Natural killer cell (primary cell): ENCODE measurements around the gene NOX4. TPM values are rescaled to one million over a fixed set of nuclear protein-coding genes. Genes with fewer than 3 reads are reported as not detected.
"Not testable (repeated sequence)": the region's sequence is repeated elsewhere in the genome, so short reads cannot be mapped to it uniquely, and the experiment has no call there.

Experiments used
- ATAC-seq, 3 donors: fragments of 150-1000 bp in 2 of 3; fragments of 200-7000 bp in 1 of 3; cut with Tn5 transposase; 1 replicate in 1 of 3; 2 replicates in 2 of 3; pipeline ENCODE4 v1.10.0; 2021; ENCODE audit warnings: mild to moderate bottlenecking in 2 of 3, moderate library complexity in 2 of 3
- DNase-seq, 2 donors: peaks; one replicate each; pipeline versions ENCODE4 v3.0.0 to v3.0.0-alpha.2; 2013 to 2021; ENCODE audit warnings: mixed read lengths in 1 of 2
- H3K27ac ChIP-seq: one replicate; pipeline ENCODE4 v1.5.1; 2013; ENCODE audit warnings: mild to moderate bottlenecking, low read length
- H3K27me3 ChIP-seq: one replicate; pipeline ENCODE4 v1.6.1; 2013; ENCODE audit warnings: low read length; ENCODE audit not compliant: control insufficient read depth, insufficient read depth
- H3K36me3 ChIP-seq: one replicate; pipeline ENCODE4 v1.6.1; 2013; ENCODE audit warnings: low read length; ENCODE audit not compliant: control insufficient read depth, insufficient read depth
- H3K4me1 ChIP-seq: one replicate; pipeline ENCODE4 v1.6.1; 2013; ENCODE audit warnings: low read length; ENCODE audit not compliant: control insufficient read depth, insufficient read depth
- H3K4me3 ChIP-seq: one replicate; pipeline ENCODE4 v1.5.1; 2013; ENCODE audit warnings: low read length
- H3K9me3 ChIP-seq: one replicate; pipeline ENCODE4 v1.6.1; 2013; ENCODE audit warnings: low read length; ENCODE audit not compliant: control insufficient read depth, insufficient read depth
- H3K27ac Mint-ChIP-seq, 2 donors: one replicate each; pipeline ENCODE4 v1.8.0; 2022; ENCODE audit warnings: mild to moderate bottlenecking in 2 of 2, mixed read lengths in 2 of 2, moderate library complexity in 1 of 2
- H3K27me3 Mint-ChIP-seq, 2 donors: one replicate each; pipeline ENCODE4 v1.8.0; 2022; ENCODE audit warnings: low read depth in 2 of 2, mixed read lengths in 2 of 2
- H3K36me3 Mint-ChIP-seq: one replicate; pipeline ENCODE4 v1.8.0; 2022; ENCODE audit warnings: mixed read lengths
- H3K4me1 Mint-ChIP-seq, 2 donors: one replicate each; pipeline ENCODE4 v1.8.0; 2022; ENCODE audit warnings: mixed read lengths in 2 of 2
- H3K4me3 Mint-ChIP-seq: one replicate; pipeline ENCODE4 v1.8.0; 2022; ENCODE audit warnings: mild to moderate bottlenecking, moderate library complexity, mixed read lengths
- H3K9me3 Mint-ChIP-seq, 2 donors: one replicate each; pipeline ENCODE4 v1.8.0; 2022; ENCODE audit warnings: mixed read lengths in 2 of 2
- CTCF ChIP-seq: fragments of 200-600 bp; IDR thresholded peaks from one replicate; pipeline ENCODE4 v1.8.0; 2022; ENCODE audit warnings: antibody characterized with exemption
- WGBS: methylation state at CpG from one replicate; pipeline ENCODE4 v1.1.7; 2013; ENCODE audit warnings: missing lambda C conversion rate; ENCODE audit not compliant: insufficient coverage; 5-methylcytosine and 5-hydroxymethylcytosine counted together
- intact Hi-C: fragments of 100-400 bp; cut with micrococcal nuclease; formaldehyde crosslinking; loops from one replicate; pipeline ENCODE4 v1.14.2; 2022
- total RNA-seq, 4 donors: library from RNA; stranded (reverse); fragments of 120-200 nt in 1 of 4; gene quantifications; one replicate each; pipeline versions ENCODE4 v1.2.3 to v1.2.4, GENCODE V29; 2013 to 2022

NOX4 gene
- total RNA-seq, 3 donors from 2014 or later (not counting 1 experiment from before 2014, with no cell fraction given) = not detected

- H3K4me3 ChIP-seq = no peak overlapping the region
- Mint-ChIP-seq H3K4me1 (no peaks in the 10 kb centered on the region), H3K9me3 (peaks cover 0 to 2% of the 10 kb centered on the region in 2 donors), H3K27ac (no peak overlapping the region), H3K36me3 (no peaks in the 10 kb centered on the region), H3K27me3 (no peaks in the 10 kb centered on the region), H3K4me3 (no peak overlapping the region)
- no peak overlapping the region for H3K27ac ChIP-seq
- H3K4me1 ChIP-seq = no peaks in the 10 kb centered on the region
- DNase-seq (no peak), ATAC-seq (no peak)
- intact Hi-C loops = no loop called here
- H3K36me3 ChIP-seq = no peaks in the 10 kb centered on the region
- H3K27me3 ChIP-seq = no peaks in the 10 kb centered on the region
- no peaks in the 10 kb centered on the region for H3K9me3 ChIP-seq
- no CpG with 5 or more reads among the region's 1 CpG for WGBS
- no peak for TF ChIP-seq CTCF
Measured at GRCh38 chr11:89405629-89406028, 85.5 kb downstream of the NOX4 start.

GRCh38 chr11:89391654-89392053, 99.5 kb downstream of the NOX4 start:
- H3K4me3 ChIP-seq, ATAC-seq, H3K4me1 Mint-ChIP-seq, H3K27ac Mint-ChIP-seq, H3K27ac ChIP-seq, H3K9me3 ChIP-seq, H3K36me3 ChIP-seq, DNase-seq, intact Hi-C loops, H3K27me3 ChIP-seq, H3K36me3 Mint-ChIP-seq, H3K4me1 ChIP-seq, H3K27me3 Mint-ChIP-seq, H3K4me3 Mint-ChIP-seq: not testable (repeated sequence)
- no CpG with 5 or more reads among the region's 1 CpG for WGBS
- peaks cover 8 to 19% of the 10 kb centered on the region in 2 donors for H3K9me3 Mint-ChIP-seq

DNA sequence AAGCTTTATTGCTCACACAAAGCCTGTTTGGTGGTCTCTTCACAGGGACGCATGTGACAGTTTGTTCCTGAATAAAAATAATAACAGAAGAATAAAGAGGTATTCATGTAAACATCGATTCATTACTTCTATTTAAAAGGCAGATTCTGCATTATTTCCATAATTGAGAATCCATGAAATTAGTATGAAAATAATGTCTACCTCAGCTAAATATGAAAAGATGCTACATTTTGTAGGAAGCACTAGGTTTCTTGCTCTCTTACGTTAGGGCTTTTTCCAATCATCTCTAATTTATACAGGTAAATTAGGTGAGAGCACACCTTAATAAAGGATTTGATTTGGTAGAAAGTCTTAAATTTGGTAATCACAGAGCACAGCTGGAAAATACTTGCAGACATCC, 103.7 kb downstream of the NOX4 start:
- H3K9me3 ChIP-seq, ATAC-seq, DNase-seq, H3K4me1 ChIP-seq, H3K36me3 ChIP-seq, H3K27me3 Mint-ChIP-seq, H3K4me3 Mint-ChIP-seq, H3K27ac Mint-ChIP-seq, H3K4me3 ChIP-seq, H3K4me1 Mint-ChIP-seq, H3K27ac ChIP-seq, H3K27me3 ChIP-seq, H3K36me3 Mint-ChIP-seq, intact Hi-C loops: not testable (repeated sequence)
- peaks cover 5 to 12% of the 10 kb centered on the region in 2 donors for H3K9me3 Mint-ChIP-seq
- whole genome bisulfite sequencing = no CpG with 5 or more reads among the region's 3 CpGs

DNA sequence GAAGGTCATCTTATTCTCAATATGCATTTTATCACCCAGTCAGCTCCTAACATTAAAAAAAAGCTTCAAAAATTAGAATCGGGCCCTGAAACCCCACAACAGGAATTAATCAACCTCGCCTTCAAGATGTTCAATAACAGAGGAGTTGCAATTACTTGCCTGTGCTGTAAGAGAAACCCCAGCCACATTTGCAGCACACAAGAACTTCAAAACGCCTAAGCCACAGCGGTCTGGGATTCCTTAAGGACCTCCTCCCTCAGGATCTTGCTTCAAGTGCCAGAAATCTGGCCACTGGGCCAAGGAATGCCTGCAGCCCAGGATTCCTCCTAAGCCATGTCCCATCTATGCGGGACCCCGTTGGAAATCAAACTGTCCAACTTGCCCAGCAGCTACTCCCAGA, 108.2 kb downstream of the NOX4 start:
- H3K27ac Mint-ChIP-seq, H3K4me3 ChIP-seq, H3K27me3 Mint-ChIP-seq, H3K36me3 Mint-ChIP-seq, H3K4me1 ChIP-seq, H3K27ac ChIP-seq, ATAC-seq, H3K36me3 ChIP-seq, H3K27me3 ChIP-seq, intact Hi-C loops, DNase-seq, H3K9me3 ChIP-seq, H3K4me1 Mint-ChIP-seq, H3K4me3 Mint-ChIP-seq: not testable (repeated sequence)
- H3K9me3 Mint-ChIP-seq = peaks cover 9 to 17% of the 10 kb centered on the region in 2 donors
- WGBS = 82% methylated on average over 6 of the region's 6 CpGs

DNA sequence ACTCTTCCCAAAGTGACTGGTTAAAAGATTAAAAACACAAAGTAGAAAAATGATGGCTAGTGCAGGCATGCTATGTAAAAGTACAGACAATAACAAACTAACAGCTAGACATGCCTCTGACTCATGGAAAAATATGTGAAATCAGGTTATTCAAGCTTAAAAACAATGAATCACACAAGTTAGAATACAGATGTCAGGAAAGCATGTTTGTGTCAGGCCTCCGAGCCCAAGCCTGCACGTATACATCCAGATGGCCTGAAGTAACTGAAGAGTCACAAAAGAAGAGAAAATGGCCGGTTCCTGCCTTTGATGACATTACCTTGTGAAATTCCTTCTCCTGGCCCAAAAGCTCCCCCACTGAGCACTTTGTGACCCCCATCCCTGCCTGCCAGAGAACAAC, 110.1 kb downstream of the NOX4 start:
- intact Hi-C loops = no loop called here
- Mint-ChIP-seq H3K4me1 (no peaks in the 10 kb centered on the region), H3K36me3 (no peaks in the 10 kb centered on the region)

DNA sequence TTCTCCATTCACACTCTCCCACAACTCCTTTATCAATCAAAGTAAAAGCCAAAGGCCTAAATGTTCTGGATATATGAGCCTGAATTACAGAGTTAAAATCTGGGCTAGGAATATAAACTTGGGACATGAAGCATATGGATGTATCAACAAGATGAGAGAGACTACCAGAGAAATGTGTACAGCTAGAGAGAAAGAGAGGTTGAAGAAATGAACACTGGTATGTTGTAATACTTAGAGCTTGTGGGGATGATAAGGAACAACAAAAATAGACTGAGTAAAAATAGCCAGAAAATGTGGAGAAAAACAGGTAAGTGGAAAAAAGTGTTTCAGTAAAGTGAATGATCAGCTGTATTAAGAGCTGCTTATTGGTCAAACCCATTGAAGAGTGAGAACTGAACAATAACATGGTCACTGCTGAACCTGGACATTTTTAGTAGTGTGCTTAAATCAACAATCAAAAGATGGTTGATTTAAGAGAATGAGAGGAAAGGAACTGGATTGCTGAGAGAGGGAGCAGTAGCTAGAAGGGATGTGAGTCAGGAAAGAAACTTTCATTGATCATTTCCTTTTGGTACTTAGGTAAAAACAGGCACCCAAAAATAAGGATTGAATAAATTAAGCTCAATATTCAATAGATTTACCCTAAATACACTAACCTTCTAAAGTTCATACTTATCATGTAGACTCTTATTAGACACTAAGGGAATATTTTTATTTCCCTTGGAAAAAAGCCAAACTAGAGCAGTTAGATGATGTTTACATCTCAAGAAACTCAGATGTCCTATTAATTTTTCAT, 111.0 kb downstream of the NOX4 start:
- DNase-seq, H3K36me3 ChIP-seq, H3K27ac ChIP-seq, ATAC-seq, H3K27me3 Mint-ChIP-seq, intact Hi-C loops, H3K27ac Mint-ChIP-seq, H3K4me1 ChIP-seq, H3K4me3 Mint-ChIP-seq, H3K4me1 Mint-ChIP-seq, H3K27me3 ChIP-seq, H3K36me3 Mint-ChIP-seq, H3K9me3 ChIP-seq, H3K4me3 ChIP-seq: not testable (repeated sequence)
- H3K9me3 Mint-ChIP-seq = peaks cover 9 to 19% of the 10 kb centered on the region in 2 donors

More for the DNA sequence above, 110.1 kb downstream of the NOX4 start:
- no peak overlapping the region for H3K4me3 Mint-ChIP-seq
- H3K27ac ChIP-seq = no peak overlapping the region
- 83% methylated on average over 3 of the region's 3 CpGs for WGBS
- H3K27me3 ChIP-seq = no peaks in the 10 kb centered on the region
- no peaks in the 10 kb centered on the region for H3K9me3 ChIP-seq
- H3K36me3 ChIP-seq = no peaks in the 10 kb centered on the region
- no peak overlapping the region for H3K27ac Mint-ChIP-seq
- no peak overlapping the region for H3K4me3 ChIP-seq
- H3K9me3 Mint-ChIP-seq = peaks cover 9 to 19% of the 10 kb centered on the region in 2 donors
- DNase-seq = no peak
- H3K27me3 Mint-ChIP-seq = no peaks in the 10 kb centered on the region
- no peak for TF ChIP-seq CTCF
- ATAC-seq = no peak
- H3K4me1 ChIP-seq = no peaks in the 10 kb centered on the region
